CD14-positive monocyte (primary cell): Measurements from ENCODE around the gene TLCD2. TPM values are rescaled to one million over a fixed set of nuclear protein-coding genes. Genes with fewer than 3 reads are reported as not detected.
A peak's percentile ranks its signal among the peaks of the same experiment; 100 is the strongest.

ENCODE experiments used
- DNase-seq, 3 donors: peaks; one replicate each; pipeline ENCODE4 v3.0.0-alpha.2; 2011 to 2022
- H2AFZ ChIP-seq: 2 replicates; pipeline ENCODE4 v1.6.0; 2012; ENCODE audit warnings: mild to moderate bottlenecking, low read depth, low read length, inconsistent platforms; ENCODE audit not compliant: insufficient read depth, poor library complexity, severe bottlenecking
- H3K27ac ChIP-seq, 2 donors: 1 replicate in 1 of 2; 2 replicates in 1 of 2; pipeline ENCODE4 v1.5.1; 2012 to 2013; ENCODE audit warnings: low read length in 2 of 2, control low read depth in 1 of 2, inconsistent platforms in 1 of 2, low read depth in 1 of 2, mild to moderate bottlenecking in 1 of 2
- H3K27me3 ChIP-seq, 2 donors: one replicate each; pipeline versions ENCODE4 v1.6.0 to v1.6.1; 2011 to 2013; ENCODE audit warnings: low read length in 2 of 2; ENCODE audit not compliant: control insufficient read depth in 2 of 2, insufficient read depth in 2 of 2
- H3K36me3 ChIP-seq, 2 donors: replicated peaks in 1 of 2; 1 replicate in 1 of 2; 2 replicates in 1 of 2; pipeline versions ENCODE4 v1.5.1 to v1.6.1; 2012 to 2013; ENCODE audit warnings: low read length in 2 of 2, control low read depth in 1 of 2, inconsistent platforms in 1 of 2, mild to moderate bottlenecking in 1 of 2; ENCODE audit not compliant: insufficient read depth in 2 of 2, control insufficient read depth in 1 of 2
- H3K4me1 ChIP-seq, 2 donors: 1 replicate in 1 of 2; 2 replicates in 1 of 2; pipeline versions ENCODE4 v1.5.1 to v1.6.1; 2012 to 2013; ENCODE audit warnings: low read length in 2 of 2, control low read depth in 1 of 2, inconsistent platforms in 1 of 2, mild to moderate bottlenecking in 1 of 2, moderate library complexity in 1 of 2; ENCODE audit not compliant: insufficient read depth in 2 of 2, control insufficient read depth in 1 of 2
- H3K4me2 ChIP-seq: replicated peaks from 2 replicates; pipeline ENCODE3; 2012; ENCODE audit warnings: low read length, moderate library complexity, mild to moderate bottlenecking; ENCODE audit not compliant: poor library complexity, severe bottlenecking; ENCODE audit errors: extremely low read depth
- H3K4me3 ChIP-seq, 3 experiments: fragments of 200-600 bp in 1 of 3; sonication (generic) in 1 of 3; replicated peaks in 1 of 3; 1 replicate in 2 of 3; 2 replicates in 1 of 3; pipeline ENCODE4 v1.5.1; 2011 to 2013; ENCODE audit warnings: low read length in 3 of 3, mild to moderate bottlenecking in 3 of 3, control low read depth in 2 of 3, low read depth in 2 of 3, inconsistent platforms in 1 of 3, moderate library complexity in 1 of 3
- H3K79me2 ChIP-seq: 2 replicates; pipeline ENCODE4 v1.6.0; 2012; ENCODE audit warnings: mild to moderate bottlenecking, control low read depth, inconsistent platforms, low read length, moderate library complexity; ENCODE audit not compliant: insufficient read depth
- H3K9ac ChIP-seq: 2 replicates; pipeline ENCODE4 v1.6.0; 2017; ENCODE audit warnings: low read length, mild to moderate bottlenecking; ENCODE audit not compliant: insufficient read depth, poor library complexity, severe bottlenecking
- H3K9me3 ChIP-seq, 2 donors: replicated peaks in 1 of 2; 1 replicate in 1 of 2; 2 replicates in 1 of 2; pipeline versions ENCODE4 v1.5.1 to v1.6.1; 2012 to 2013; ENCODE audit warnings: low read length in 2 of 2, control low read depth in 1 of 2; ENCODE audit not compliant: control insufficient read depth in 1 of 2, insufficient read depth in 1 of 2
- H4K20me1 ChIP-seq: 2 replicates; pipeline ENCODE4 v1.6.0; 2012; ENCODE audit warnings: mild to moderate bottlenecking, low read length, control low read depth, moderate library complexity; ENCODE audit not compliant: insufficient read depth
- H3K27ac Mint-ChIP-seq, 7 donors: one replicate each; pipeline ENCODE4 v1.8.0; 2020; ENCODE audit warnings: mild to moderate bottlenecking in 7 of 7, mixed read lengths in 7 of 7, moderate library complexity in 6 of 7, inconsistent platforms in 2 of 7
- H3K27me3 Mint-ChIP-seq, 3 donors: one replicate each; pipeline ENCODE4 v1.8.0; 2021 to 2022; ENCODE audit warnings: low read depth in 3 of 3, mild to moderate bottlenecking in 3 of 3, mixed read lengths in 3 of 3, moderate library complexity in 3 of 3, inconsistent platforms in 1 of 3
- H3K36me3 Mint-ChIP-seq, 2 donors: one replicate each; pipeline ENCODE4 v1.8.0; 2020; ENCODE audit warnings: mixed read lengths in 2 of 2, inconsistent platforms in 1 of 2, mild to moderate bottlenecking in 1 of 2
- H3K4me1 Mint-ChIP-seq: one replicate; pipeline ENCODE4 v1.8.0; 2020; ENCODE audit warnings: mild to moderate bottlenecking, mixed read lengths
- H3K4me3 Mint-ChIP-seq, 2 donors: one replicate each; pipeline ENCODE4 v1.8.0; 2020; ENCODE audit warnings: mild to moderate bottlenecking in 2 of 2, mixed read lengths in 2 of 2, moderate library complexity in 1 of 2
- H3K9me3 Mint-ChIP-seq, 7 donors: one replicate each; pipeline ENCODE4 v1.8.0; 2020 to 2022; ENCODE audit warnings: mixed read lengths in 7 of 7, mild to moderate bottlenecking in 6 of 7, moderate library complexity in 6 of 7, inconsistent platforms in 2 of 7
- CTCF ChIP-seq: fragments of 200-600 bp; IDR thresholded peaks from one replicate; pipeline ENCODE4 v1.8.0; 2022; ENCODE audit warnings: antibody characterized with exemption, mild to moderate bottlenecking
- WGBS: methylation state at CpG from one replicate; pipeline ENCODE4 v1.1.5; 2013; ENCODE audit warnings: missing lambda C conversion rate; ENCODE audit not compliant: insufficient coverage; 5-methylcytosine and 5-hydroxymethylcytosine counted together
- intact Hi-C, 2 donors: fragments of 100-400 bp; cut with micrococcal nuclease; formaldehyde crosslinking; loops; one replicate each; pipeline versions ENCODE4 v1.15.0 to v1.15.1; 2023
- polyA plus RNA-seq, 3 donors: library from polyadenylated mRNA; depleted of rRNA in 1 of 3; unstranded in 2 of 3; stranded (reverse) in 1 of 3; fragments of 300-500 nt in 2 of 3; fragments of >200 nt in 1 of 3; fragmentation: Illumina TruSeq in 2 of 3; gene quantifications; 1 replicate in 2 of 3; 2 replicates in 1 of 3; pipeline ENCODE4 v1.2.3, GENCODE V29; 2012 to 2021

TLCD2 gene
- polyA plus RNA-seq, 3 donors: 0.03 TPM; not detected in 2

GRCh38 chr17:1716076-1716911 is 6.1 kb upstream of the TLCD2 start:
- peak overlapping the region; percentile 98 for H3K9ac ChIP-seq
- intact Hi-C loops: loop anchor here (2.0 to 10.0 kb wide), 8 partner anchors 31 to 676 kb away; partner anchors contain the start of genes PRPF8 (in 2 of the 2), DPH1 (in 1 of the 2), RILP (in 1 of the 2) and RPA1 (in 1 of the 2)
- DNase-seq: peak; percentile 100
- H3K27ac Mint-ChIP-seq: peak overlapping the region; percentile 98 to 99 (median 99)
- peaks cover 31 to 35% of the 10 kb centered on the region in 2 donors for H3K36me3 Mint-ChIP-seq
- H3K4me1 Mint-ChIP-seq: peaks cover 39% of the 10 kb centered on the region
- H3K27ac ChIP-seq: peak overlapping the region; percentile 97 to 98
- H2AFZ ChIP-seq: peak overlapping the region; percentile 66
- no peak for TF ChIP-seq CTCF
- H3K79me2 ChIP-seq: peaks cover 37% of the 10 kb centered on the region
- peaks cover 0 to under 1% of the 10 kb centered on the region in 2 donors for H3K27me3 ChIP-seq
- peaks cover 4 to 20% (median 5%) of the 10 kb centered on the region in 3 donors for H3K27me3 Mint-ChIP-seq
- H3K4me3 ChIP-seq: peak overlapping the region; percentile 84 to 96 (median 92)
- WGBS: under 1% methylated on average over 60 of the region's 70 CpGs
- peaks cover 47% of the 10 kb centered on the region for H4K20me1 ChIP-seq
- peak overlapping the region; percentile 92 to 93 for H3K4me3 Mint-ChIP-seq
- peaks cover 34 to 41% of the 10 kb centered on the region in 2 donors for H3K4me1 ChIP-seq
- peaks cover 19 to 26% of the 10 kb centered on the region in 2 donors for H3K36me3 ChIP-seq
- H3K9me3 ChIP-seq: no peaks in the 10 kb centered on the region
- peaks cover 0 to 3% (median 0%) of the 10 kb centered on the region in 7 donors for H3K9me3 Mint-ChIP-seq
- H3K4me2 ChIP-seq: peak overlapping the region; percentile 100

- Mint-ChIP-seq H3K4me3 (peak overlapping the region; percentile 91 to 93), H3K4me1 (peaks cover 43% of the 10 kb centered on the region), H3K27ac (peak overlapping the region; percentile 87 to 98 (median 96)), H3K27me3 (peaks cover 9 to 25% (median 9%) of the 10 kb centered on the region in 3 donors), H3K36me3 (peaks cover 35 to 40% of the 10 kb centered on the region in 2 donors), H3K9me3 (peaks cover 0 to 3% (median 0%) of the 10 kb centered on the region in 7 donors)
- Histone ChIP-seq H4K20me1 (peaks cover 53% of the 10 kb centered on the region), H3K4me2 (peak overlapping the region; percentile 81), H3K36me3 (peaks cover 19 to 26% of the 10 kb centered on the region in 2 donors), H3K79me2 (peaks cover 37% of the 10 kb centered on the region), H2AFZ (no peak overlapping the region), H3K27ac (peak overlapping the region; percentile 76 to 94), H3K27me3 (peaks cover 0 to 6% of the 10 kb centered on the region in 2 donors), H3K9me3 (no peaks in the 10 kb centered on the region), H3K4me3 (peak overlapping the region; percentile 81 to 92 (median 84)), H3K9ac (peak overlapping the region; percentile 98), H3K4me1 (peaks cover 35 to 43% of the 10 kb centered on the region in 2 donors)
- WGBS: 0% methylated on average over 5 of the region's 23 CpGs
- TF ChIP-seq CTCF: no peak
- DNase-seq: no peak
- intact Hi-C loops: loop anchor here (2.0 to 10.0 kb wide), 8 partner anchors 31 to 677 kb away; partner anchors contain the start of genes PRPF8 (in 2 of the 2), DPH1 (in 1 of the 2), RILP (in 1 of the 2) and RPA1 (in 1 of the 2)
Observed at GRCh38 chr17:1715803-1716075, 5.6 kb upstream of the TLCD2 start.
